PC-9 (cell line): ENCODE data around the gene KCNH2. TPM values are rescaled to one million over a fixed set of nuclear protein-coding genes. Genes with fewer than 3 reads are reported as not detected.
"Not testable (repeated sequence)": the region's sequence is repeated elsewhere in the genome, so short reads cannot be mapped to it uniquely, and the experiment has no call there.

Source experiments
- Bru-seq: library from RNA; stranded (reverse); fragments of 400-500 nt; gene quantifications from one replicate; lab custom pipeline; 2021; lab: Mats Ljungman, UMichigan
- BruChase-seq, 2 experiments: library from RNA; stranded (reverse); fragments of 400-500 nt; gene quantifications; one replicate each; lab custom pipeline; 2021; lab: Mats Ljungman, UMichigan
- BruUV-seq: library from RNA; stranded (reverse); fragments of 400-500 nt; replicated peaks from 2 replicates; lab custom pipeline; 2021; lab: Mats Ljungman, UMichigan
- CTCF ChIA-PET: fragments of 300-600 bp; sonication (Branson Sonifier 250); formaldehyde crosslinking; loops from one replicate; lab custom pipeline; 2022; ENCODE audit warnings: antibody characterized with exemption; lab: Charles Lee
- POLR2A ChIA-PET: fragments of 300-600 bp; sonication (Branson Sonifier 250); formaldehyde crosslinking; loops from one replicate; lab custom pipeline; 2022; ENCODE audit warnings: antibody characterized with exemption; ENCODE audit not compliant: unreplicated experiment; lab: Charles Lee
- DNase-seq, 2 experiments: peaks; one replicate each; pipeline versions ENCODE4 v3.0.0 to v3.0.0-alpha.2; 2015 to 2022; ENCODE audit warnings: mixed read lengths in 1 of 2
- H2AFZ ChIP-seq: fragments of 200-600 bp; sonication (generic); 2 replicates; pipeline ENCODE4 v1.8.1; 2017; ENCODE audit warnings: antibody characterized with exemption
- H3F3A ChIP-seq: fragments of 200-600 bp; sonication (generic); 2 replicates; pipeline ENCODE4 v1.8.1; 2017; ENCODE audit warnings: antibody characterized with exemption, mild to moderate bottlenecking, low read depth; ENCODE audit not compliant: insufficient read depth
- H3K27ac ChIP-seq: fragments of 200-600 bp; sonication (generic); 2 replicates; pipeline ENCODE4 v1.6.1; 2016; ENCODE audit warnings: mixed run types
- H3K27me3 ChIP-seq: fragments of 200-600 bp; sonication (generic); 2 replicates; pipeline ENCODE4 v1.6.1; 2016; ENCODE audit warnings: low read depth, mixed run types; ENCODE audit not compliant: insufficient read depth
- H3K36me3 ChIP-seq: fragments of 200-600 bp; sonication (generic); 2 replicates; pipeline ENCODE4 v1.6.1; 2016; ENCODE audit warnings: low read depth, mixed run types
- H3K4me1 ChIP-seq: fragments of 200-600 bp; sonication (generic); replicated peaks from 2 replicates; pipeline ENCODE4 v1.6.1; 2016; ENCODE audit warnings: mixed run types; ENCODE audit not compliant: insufficient read depth
- H3K4me2 ChIP-seq: fragments of 200-600 bp; sonication (generic); 2 replicates; pipeline ENCODE4 v1.6.1; 2017; ENCODE audit warnings: mixed run types
- H3K4me3 ChIP-seq: fragments of 200-600 bp; sonication (generic); 2 replicates; pipeline ENCODE4 v1.6.1; 2016; ENCODE audit warnings: mixed run types
- H3K79me2 ChIP-seq: fragments of 200-600 bp; sonication (generic); 2 replicates; pipeline ENCODE4 v1.6.1; 2017; ENCODE audit warnings: low read depth, mixed run types
- H3K9me2 ChIP-seq: fragments of 200-600 bp; sonication (generic); 2 replicates; pipeline ENCODE4 v1.8.1; 2017; ENCODE audit warnings: mild to moderate bottlenecking; ENCODE audit not compliant: insufficient read depth
- H3K9me3 ChIP-seq: fragments of 200-600 bp; sonication (generic); 2 replicates; pipeline ENCODE4 v1.8.1; 2016; ENCODE audit warnings: low read depth; ENCODE audit not compliant: insufficient read depth
- H4K20me1 ChIP-seq: fragments of 200-600 bp; sonication (generic); 2 replicates; pipeline ENCODE4 v1.8.1; 2017; ENCODE audit not compliant: insufficient read depth
- EZH2 ChIP-seq: fragments of 200-600 bp; sonication (generic); IDR thresholded peaks from 2 replicates; pipeline ENCODE4 v1.8.0; 2017; ENCODE audit warnings: antibody characterized with exemption, low read depth
- intact Hi-C: fragments of 100-400 bp; cut with micrococcal nuclease; formaldehyde crosslinking; loops from one replicate; pipeline ENCODE4 v1.10.0; 2022; ENCODE audit not compliant: unreplicated experiment
- long read RNA-seq: library from polyadenylated mRNA; stranded (forward); transcript quantifications from one replicate; pipeline ENCODE4 v2.0.0, GENCODE V29; 2022
- total RNA-seq: library from RNA; stranded (reverse); gene quantifications from 2 replicates; pipeline ENCODE4 v1.2.3, GENCODE V29; 2021
- TF ChIP-seq, protein P1 (sequence below): fragments of 200-600 bp; sonication (generic); conservative IDR thresholded peaks from 2 replicates; pipeline ENCODE4 v1.6.1; 2017; ENCODE audit warnings: mixed run types, antibody characterized with exemption, mild to moderate bottlenecking, moderate library complexity

Gene KCNH2, protein sequence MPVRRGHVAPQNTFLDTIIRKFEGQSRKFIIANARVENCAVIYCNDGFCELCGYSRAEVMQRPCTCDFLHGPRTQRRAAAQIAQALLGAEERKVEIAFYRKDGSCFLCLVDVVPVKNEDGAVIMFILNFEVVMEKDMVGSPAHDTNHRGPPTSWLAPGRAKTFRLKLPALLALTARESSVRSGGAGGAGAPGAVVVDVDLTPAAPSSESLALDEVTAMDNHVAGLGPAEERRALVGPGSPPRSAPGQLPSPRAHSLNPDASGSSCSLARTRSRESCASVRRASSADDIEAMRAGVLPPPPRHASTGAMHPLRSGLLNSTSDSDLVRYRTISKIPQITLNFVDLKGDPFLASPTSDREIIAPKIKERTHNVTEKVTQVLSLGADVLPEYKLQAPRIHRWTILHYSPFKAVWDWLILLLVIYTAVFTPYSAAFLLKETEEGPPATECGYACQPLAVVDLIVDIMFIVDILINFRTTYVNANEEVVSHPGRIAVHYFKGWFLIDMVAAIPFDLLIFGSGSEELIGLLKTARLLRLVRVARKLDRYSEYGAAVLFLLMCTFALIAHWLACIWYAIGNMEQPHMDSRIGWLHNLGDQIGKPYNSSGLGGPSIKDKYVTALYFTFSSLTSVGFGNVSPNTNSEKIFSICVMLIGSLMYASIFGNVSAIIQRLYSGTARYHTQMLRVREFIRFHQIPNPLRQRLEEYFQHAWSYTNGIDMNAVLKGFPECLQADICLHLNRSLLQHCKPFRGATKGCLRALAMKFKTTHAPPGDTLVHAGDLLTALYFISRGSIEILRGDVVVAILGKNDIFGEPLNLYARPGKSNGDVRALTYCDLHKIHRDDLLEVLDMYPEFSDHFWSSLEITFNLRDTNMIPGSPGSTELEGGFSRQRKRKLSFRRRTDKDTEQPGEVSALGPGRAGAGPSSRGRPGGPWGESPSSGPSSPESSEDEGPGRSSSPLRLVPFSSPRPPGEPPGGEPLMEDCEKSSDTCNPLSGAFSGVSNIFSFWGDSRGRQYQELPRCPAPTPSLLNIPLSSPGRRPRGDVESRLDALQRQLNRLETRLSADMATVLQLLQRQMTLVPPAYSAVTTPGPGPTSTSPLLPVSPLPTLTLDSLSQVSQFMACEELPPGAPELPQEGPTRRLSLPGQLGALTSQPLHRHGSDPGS
- total RNA-seq (1.5 and 1.6 TPM in 2 replicates), Bru-seq, nascent RNA (percentile 14 among the genes with signal in this experiment), BruChase-seq, experiment 1, labeled RNA remaining after a 2-hour chase (percentile 15 among the genes with signal in this experiment), BruChase-seq, experiment 2, labeled RNA remaining after a 6-hour chase (percentile 23 among the genes with signal in this experiment)
- long read RNA-seq, result 0 reads

DNA sequence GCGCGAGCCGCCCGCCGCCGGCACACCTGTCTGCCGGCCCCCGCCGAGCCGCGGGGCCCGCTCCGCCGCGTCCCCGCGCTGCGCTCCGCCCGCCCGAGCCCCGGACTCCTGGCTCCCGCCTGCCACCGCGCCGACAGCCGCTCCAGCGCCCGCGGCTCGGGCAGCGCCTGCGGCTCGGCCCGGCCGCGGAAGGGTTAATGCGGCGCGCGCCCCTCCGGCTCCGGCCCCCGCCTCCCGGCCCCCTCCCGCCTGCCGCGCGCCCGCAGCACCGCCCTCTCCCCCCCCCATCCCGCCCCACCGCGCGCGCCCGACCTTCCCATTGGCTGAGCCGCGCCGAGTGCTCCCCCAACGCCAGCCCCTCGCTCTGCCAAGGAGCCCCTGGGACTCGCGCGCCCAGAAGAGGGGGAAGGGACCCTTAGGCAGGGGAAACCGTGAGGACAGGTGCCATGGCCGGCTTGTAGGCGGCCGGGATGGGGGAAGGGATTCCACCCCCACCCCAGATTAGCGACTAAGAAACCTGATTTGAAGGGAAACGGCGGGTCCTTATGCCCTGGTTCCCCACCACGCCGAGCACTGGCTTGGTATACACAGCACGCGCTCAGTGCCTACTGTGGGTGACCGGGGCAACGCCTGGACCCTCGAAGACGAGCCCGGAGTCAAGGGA, at the start of gene KCNH2:
KCNH2 (minus strand) TSS at position 196 of the 664 bp plus-strand sequence. CDS start 408 bp downstream, outside the sequence.
- H3K27ac ChIP-seq, result no peak within 1 kb of the TSS
- peaks cover 51% of the 10 kb centered on the region for H3K27me3 ChIP-seq
- H3K9me2 ChIP-seq, result no peaks in the 10 kb centered on the region
- peak in 1 of 2 experiments; percentile 43 for DNase-seq
- H4K20me1 ChIP-seq, result no peaks in the 10 kb centered on the region; the same call in 1 of the 2 replicates
- H3K36me3 ChIP-seq, result no peaks in the 10 kb centered on the region
- no peaks in the 10 kb centered on the region for H3K79me2 ChIP-seq
- H2AFZ ChIP-seq, result no peak within 1 kb of the TSS
- ChIA-PET POLR2A (interaction anchor here (0.6 to 0.7 kb wide), 2 partner anchors 65 to 320 kb away, joined by 4 to 17 read pairs; no protein-coding TSS in a partner anchor), CTCF (interaction anchor here (0.6 kb wide), 1 partner anchor 1712 kb away, joined by 3 read pairs; no protein-coding TSS in a partner anchor)
- H3K4me3 ChIP-seq, result no peak within 1 kb of the TSS
- no peaks in the 10 kb centered on the region for H3K9me3 ChIP-seq
- 0 out of 2 replicates have a peak, but pooled peaks cover 4% of the 10 kb centered on the region for H3K4me1 ChIP-seq
- H3F3A ChIP-seq, result no peaks in the 10 kb centered on the region
- TF ChIP-seq EZH2, result no peak
- TF ChIP-seq, protein P1, sequence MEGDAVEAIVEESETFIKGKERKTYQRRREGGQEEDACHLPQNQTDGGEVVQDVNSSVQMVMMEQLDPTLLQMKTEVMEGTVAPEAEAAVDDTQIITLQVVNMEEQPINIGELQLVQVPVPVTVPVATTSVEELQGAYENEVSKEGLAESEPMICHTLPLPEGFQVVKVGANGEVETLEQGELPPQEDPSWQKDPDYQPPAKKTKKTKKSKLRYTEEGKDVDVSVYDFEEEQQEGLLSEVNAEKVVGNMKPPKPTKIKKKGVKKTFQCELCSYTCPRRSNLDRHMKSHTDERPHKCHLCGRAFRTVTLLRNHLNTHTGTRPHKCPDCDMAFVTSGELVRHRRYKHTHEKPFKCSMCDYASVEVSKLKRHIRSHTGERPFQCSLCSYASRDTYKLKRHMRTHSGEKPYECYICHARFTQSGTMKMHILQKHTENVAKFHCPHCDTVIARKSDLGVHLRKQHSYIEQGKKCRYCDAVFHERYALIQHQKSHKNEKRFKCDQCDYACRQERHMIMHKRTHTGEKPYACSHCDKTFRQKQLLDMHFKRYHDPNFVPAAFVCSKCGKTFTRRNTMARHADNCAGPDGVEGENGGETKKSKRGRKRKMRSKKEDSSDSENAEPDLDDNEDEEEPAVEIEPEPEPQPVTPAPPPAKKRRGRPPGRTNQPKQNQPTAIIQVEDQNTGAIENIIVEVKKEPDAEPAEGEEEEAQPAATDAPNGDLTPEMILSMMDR, result no peak
- intact Hi-C loops, result loop anchor here (10.0 kb wide), 1 partner anchor 107 kb away; the partner anchor contains the start of genes AGAP3, FASTK and TMUB1
- BruUV-seq, result no TSS peak
- no peak within 1 kb of the TSS for H3K4me2 ChIP-seq

DNA sequence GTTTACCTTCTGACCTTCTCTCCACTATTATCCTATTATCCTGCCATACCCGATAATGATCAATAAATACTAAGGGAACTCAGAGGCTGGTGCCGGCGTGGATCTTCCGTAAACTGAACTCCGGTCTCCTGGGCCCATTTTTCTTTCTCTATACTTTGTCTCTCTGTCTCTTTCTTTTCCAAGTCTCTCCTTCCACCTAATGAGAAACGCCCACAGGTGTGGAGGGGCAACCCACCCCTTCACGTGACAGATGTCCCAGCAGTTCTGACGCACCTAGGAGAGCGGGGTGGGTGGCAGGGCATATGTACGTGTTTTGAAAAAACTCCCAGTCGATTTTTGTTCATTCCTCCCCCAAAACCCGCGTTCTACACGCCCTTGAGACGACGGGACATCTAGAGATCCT, 49.6 kb upstream of the KCNH2 start:
- H3K9me2 ChIP-seq, H3K9me3 ChIP-seq, H3K27me3 ChIP-seq, H3K36me3 ChIP-seq, DNase-seq, H4K20me1 ChIP-seq: not testable (repeated sequence)
- H3K4me1 ChIP-seq, result peaks cover 55% of the 10 kb centered on the region
- H3K79me2 ChIP-seq, result peaks cover 21% of the 10 kb centered on the region
- TSS peak; percentile 95 for BruUV-seq
- CTCF ChIA-PET, result interaction anchor here (0.6 to 1.5 kb wide), 5 partner anchors 10 to 127 kb away, joined by 3 to 6 read pairs (median 3); partner anchors contain the start of gene FASTK
- POLR2A ChIA-PET, result interaction anchor here (0.6 to 1.1 kb wide), 7 partner anchors 18 to 249 kb away, joined by 3 to 21 read pairs (median 5); partner anchors contain the start of gene CDK5
- H3K4me3 ChIP-seq, result peak overlapping the region; percentile 59
- peak overlapping the region; percentile 75 for H3K4me2 ChIP-seq
- peak overlapping the region; percentile 79 for H2AFZ ChIP-seq
- peaks cover 19% of the 10 kb centered on the region; the same call in 1 of the 2 replicates for H3F3A ChIP-seq
- H3K27ac ChIP-seq, result peak overlapping the region; percentile 59
- intact Hi-C loops, result loop anchor here (1.0 to 5.0 kb wide), 7 partner anchors 12 to 705 kb away; partner anchors contain the start of genes ACTR3C, AGAP3 and LRRC61

DNA sequence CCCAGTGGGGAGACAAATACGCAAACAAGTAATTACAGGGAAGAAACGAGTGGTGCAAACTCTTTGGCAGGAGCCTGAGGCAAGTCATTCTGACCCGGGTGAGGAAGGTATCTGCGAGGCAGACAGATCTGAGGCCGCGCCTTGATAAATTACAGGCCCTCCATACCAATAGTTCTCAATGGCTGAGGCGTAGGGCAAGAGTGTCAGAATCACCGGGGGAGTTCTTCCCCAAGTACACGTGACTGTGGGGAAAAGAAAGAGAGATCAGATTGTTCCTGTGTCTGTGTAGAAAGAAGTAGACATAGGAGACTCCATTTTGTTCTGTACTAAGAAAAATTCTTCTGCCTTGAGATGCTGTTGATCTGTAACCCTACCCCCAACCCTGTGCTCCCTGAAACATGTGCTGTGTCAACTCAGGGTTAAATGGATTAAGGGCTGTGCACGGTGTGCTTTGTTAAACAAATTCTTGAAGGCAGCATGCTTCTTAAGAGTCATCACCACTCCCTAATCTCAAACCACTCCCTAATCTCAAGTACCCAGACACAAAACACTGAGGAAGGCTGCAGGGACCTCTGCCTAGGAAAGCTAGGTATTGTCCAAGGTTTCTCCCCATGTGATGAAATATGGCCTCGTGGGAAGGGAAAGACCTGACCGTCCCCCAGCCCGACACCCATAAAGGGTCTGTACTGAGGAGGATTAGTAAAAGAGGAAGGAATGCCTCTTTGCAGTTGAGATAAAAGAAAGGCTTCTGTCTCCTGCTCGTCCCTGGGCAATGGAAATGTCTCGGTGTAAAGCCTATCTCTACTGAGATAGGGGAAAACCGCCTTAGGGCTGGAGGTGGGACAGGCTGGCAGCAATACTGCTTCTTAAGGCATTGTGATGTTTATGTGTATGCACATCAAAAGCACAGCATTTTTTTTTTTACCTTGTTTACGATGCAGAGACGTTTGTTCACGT, 48.9 kb upstream of the KCNH2 start:
- H3K4me1 ChIP-seq, result peaks cover 55% of the 10 kb centered on the region
- peak overlapping the region; percentile 59; the same call in 1 of the 2 replicates for H3K4me3 ChIP-seq
- H3F3A ChIP-seq, result peaks cover 19% of the 10 kb centered on the region; the same call in 1 of the 2 replicates
- H3K36me3 ChIP-seq, H3K9me3 ChIP-seq, H3K27me3 ChIP-seq, POLR2A ChIA-PET, H3K9me2 ChIP-seq, H2AFZ ChIP-seq, BruUV-seq, H4K20me1 ChIP-seq: not testable (repeated sequence)
- DNase-seq, result peak in 1 of 2 experiments; percentile 72
- peaks cover 21% of the 10 kb centered on the region for H3K79me2 ChIP-seq
- CTCF ChIA-PET, result interaction anchor here (1.5 kb wide), 1 partner anchor 9 kb away, joined by 6 read pairs; no protein-coding TSS in a partner anchor
- peak overlapping the region; percentile 75 for H3K4me2 ChIP-seq
- peak overlapping the region; percentile 59 for H3K27ac ChIP-seq
- intact Hi-C loops, result loop anchor here (5.0 kb wide), 3 partner anchors 125 to 705 kb away; partner anchors contain the start of genes ACTR3C and LRRC61
